GM18502 (cell line): ENCODE results near the gene CMTM4.
"Not testable (repeated sequence)": the region's sequence is repeated elsewhere in the genome, so short reads cannot be mapped to it uniquely, and the experiment has no call there.

Source experiments
- ATAC-seq: cut with Tn5 transposase; IDR thresholded peaks from one replicate; pipeline ENCODE4 v1.9.1; 2021; ENCODE audit warnings: mild to moderate bottlenecking; ENCODE audit not compliant: unreplicated experiment, poor library complexity

Gene CMTM4

GRCh38 chr16:66575060-66575459 lies 121.5 kb downstream of the CMTM4 start:
- ATAC-seq, result no peak

- no peak for ATAC-seq
These were observed 122.0 kb downstream of the CMTM4 start for GRCh38 chr16:66574531-66574930.

- no peak for ATAC-seq
These were observed 122.5 kb downstream of the CMTM4 start for GRCh38 chr16:66574081-66574480.

- ATAC-seq, result no peak
These were observed 124.2 kb downstream of the CMTM4 start for GRCh38 chr16:66572356-66572755.

GRCh38 chr16:66569827-66570405 lies 126.6 kb downstream of the CMTM4 start:
- ATAC-seq, result no peak

- ATAC-seq, result no peak
These were observed 127.4 kb downstream of the CMTM4 start for GRCh38 chr16:66569131-66569530.

GRCh38 chr16:66568355-66568754 lies 128.2 kb downstream of the CMTM4 start:
- ATAC-seq, result no peak

- ATAC-seq, result not testable (repeated sequence)
These were observed 129.3 kb downstream of the CMTM4 start for GRCh38 chr16:66567270-66567669.

GRCh38 chr16:66566051-66566901 lies 130.3 kb downstream of the CMTM4 start, which contains the start of gene CMTM1:
TSS of gene CMTM1 (plus strand) at chr16:66566439. CDS start at chr16:66566514, 75 bp downstream.
- no peak for ATAC-seq
